Raji (cell line): ENCODE data around the gene MTSS2.

Source experiments
- POLR2A ChIP-seq: IDR thresholded peaks from 2 replicates; pipeline ENCODE4 v1.6.1; 2011; ENCODE audit warnings: low read depth, low read length, control low read depth; ENCODE audit not compliant: insufficient read depth

MTSS2 gene

DNA sequence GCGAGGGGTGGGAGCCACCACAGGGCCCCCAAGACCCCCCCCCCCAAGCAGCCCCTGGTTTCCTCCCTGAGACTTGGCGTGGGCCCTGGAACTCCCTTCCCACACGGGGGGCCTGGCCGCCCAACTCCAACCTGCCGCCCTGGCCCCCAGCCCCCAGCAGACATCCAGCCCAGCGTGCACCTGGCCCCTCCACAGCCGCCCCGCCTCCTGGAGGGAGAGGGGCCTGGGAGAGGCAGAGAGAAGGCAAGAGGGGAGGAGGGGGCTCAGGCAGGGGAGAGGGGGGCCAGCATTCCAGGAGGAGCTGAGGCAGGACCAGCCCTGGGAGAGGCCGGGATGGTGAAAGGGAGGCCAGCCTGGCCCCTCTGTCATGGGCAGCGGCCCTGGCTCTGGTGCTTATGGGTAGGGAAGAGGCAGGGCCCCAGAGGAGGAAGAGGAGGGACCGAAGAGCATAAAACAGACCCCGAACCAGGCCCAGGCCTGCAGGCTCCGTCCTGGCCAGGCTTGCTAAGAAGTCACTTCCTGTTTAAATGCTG is 22.8 kb downstream of the MTSS2 start:
- no peak for TF ChIP-seq POLR2A

DNA sequence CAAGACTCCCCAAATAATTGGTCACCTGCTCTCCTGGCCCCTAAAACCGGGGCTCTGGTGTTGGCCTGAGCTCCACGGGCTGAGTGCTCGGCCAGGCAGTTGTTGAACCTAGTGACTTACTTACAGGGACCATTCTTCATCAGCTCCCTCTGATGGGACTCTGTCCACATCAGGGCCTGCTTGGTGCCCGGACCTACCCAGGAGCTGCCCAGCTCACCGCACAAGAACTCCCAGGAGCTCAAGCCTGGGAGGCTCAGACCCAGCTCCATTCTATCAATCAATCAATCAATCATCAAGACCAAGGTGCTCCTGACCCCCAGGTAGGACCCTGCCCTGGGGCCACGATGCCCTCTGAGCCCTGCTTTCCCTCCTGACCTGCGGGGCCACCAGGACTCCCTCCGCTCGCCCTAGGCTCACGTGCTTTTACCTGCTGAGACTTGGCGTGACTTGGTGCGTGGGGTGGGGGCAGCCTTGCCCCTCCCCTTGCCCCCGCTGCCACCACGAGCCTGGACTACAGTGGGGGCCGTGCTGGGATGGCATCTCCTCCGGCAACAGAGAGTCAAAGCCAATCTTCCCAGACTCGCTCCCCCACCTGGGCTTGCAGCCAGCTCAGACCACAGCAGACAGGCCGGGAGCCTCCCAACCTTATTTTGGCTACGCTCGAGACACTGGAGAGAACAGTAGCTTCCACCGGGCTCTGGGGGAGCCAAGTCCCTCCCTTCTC is 23.8 kb downstream of the MTSS2 start:
- TF ChIP-seq POLR2A, result no peak

DNA sequence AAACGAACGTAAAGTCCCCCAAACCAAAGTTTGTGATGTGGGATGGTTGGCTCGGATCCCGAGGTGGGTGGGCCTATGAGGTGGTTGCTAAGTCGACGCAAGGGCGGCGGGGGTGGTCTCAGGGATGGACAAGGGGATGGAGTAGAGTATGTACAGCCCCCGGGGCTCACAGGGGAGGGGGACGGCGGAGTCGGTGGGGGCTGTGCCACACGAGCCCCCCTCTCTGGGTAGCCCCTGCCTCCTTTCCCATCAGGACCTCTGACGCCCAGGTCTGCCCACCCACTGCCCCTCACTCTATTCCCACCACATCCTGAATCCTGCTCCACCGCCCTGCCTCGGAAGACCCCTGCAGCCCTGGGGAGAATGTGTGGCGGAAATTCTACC is 24.3 kb downstream of the MTSS2 start:
- TF ChIP-seq POLR2A, result no peak

DNA sequence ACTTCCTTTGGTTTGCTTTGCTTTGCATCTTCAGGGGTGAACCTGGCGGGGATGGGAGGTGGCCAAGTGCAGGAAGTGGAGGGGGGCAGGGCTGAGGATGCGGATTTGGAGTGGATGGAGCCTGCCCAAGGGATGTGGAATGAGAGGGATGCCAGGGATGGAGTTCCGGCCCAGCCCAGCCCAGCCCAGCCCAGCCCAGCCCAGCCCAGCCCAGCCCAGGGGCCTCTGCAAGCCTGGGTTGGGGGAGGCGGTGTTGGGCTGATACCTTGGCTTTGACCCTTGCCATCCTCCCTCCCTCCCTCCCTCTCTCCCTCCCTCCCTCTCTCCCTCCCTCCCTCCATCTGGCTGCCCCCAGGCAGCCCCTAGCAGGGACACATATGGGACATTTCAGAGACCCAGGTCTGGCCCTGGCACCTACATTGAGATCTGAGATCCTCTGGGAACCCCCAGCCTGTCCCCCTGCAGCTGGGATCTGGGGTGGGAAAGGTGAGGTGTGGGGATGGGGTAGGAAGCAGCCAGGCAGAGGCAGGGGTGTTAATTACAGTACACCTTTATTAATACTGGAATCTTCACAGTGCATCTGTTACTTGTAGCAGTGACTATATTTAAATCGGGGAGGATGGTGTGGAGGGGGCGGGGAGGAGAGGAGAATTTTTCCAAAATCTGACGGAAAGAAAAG is 25.0 kb downstream of the MTSS2 start:
- no peak for TF ChIP-seq POLR2A

DNA sequence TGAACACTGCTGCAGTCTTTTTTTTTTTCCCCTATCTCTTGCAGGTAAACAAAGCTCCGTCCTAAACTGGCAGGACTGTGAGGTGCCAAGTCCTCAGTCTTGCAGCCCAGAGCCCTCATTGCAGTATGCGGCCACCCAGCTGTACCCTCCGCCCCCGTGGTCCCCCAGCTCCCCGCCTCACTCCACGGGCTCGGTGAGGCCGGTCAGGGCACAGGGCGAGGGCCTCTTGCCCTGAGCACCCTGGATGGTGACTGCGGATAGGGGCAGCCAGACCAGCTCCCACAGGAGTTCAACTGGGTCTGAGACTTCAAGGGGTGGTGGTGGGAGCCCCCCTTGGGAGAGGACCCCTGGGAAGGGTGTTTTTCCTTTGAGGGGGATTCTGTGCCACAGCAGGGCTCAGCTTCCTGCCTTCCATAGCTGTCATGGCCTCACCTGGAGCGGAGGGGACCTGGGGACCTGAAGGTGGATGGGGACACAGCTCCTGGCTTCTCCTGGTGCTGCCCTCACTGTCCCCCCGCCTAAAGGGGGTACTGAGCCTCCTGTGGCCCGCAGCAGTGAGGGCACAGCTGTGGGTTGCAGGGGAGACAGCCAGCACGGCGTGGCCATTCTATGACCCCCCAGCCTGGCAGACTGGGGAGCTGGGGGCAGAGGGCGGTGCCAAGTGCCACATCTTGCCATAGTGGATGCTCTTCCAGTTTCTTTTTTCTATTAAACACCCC is 25.7 kb downstream of the MTSS2 start:
- TF ChIP-seq POLR2A, result no peak

DNA sequence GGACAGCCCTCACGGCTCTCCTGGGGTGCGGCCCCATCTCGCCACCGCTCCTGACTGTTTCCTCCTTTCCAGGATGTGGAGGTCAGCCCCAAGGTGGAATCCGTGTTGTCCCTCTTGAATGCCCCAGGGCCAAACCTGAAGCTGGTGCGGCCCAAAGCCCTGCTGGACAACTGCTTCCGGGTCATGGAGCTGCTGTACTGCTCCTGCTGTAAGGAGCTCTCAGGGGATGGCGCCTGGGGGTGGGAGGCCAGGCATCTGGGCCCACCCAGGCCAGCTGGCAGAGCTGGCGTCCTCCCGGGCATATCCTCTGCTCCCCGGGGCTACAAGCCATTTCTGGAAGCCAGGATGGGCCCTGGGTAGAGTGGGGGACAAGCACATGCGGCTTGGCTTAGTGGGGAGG is 26.3 kb downstream of the MTSS2 start:
- TF ChIP-seq POLR2A, result no peak

DNA sequence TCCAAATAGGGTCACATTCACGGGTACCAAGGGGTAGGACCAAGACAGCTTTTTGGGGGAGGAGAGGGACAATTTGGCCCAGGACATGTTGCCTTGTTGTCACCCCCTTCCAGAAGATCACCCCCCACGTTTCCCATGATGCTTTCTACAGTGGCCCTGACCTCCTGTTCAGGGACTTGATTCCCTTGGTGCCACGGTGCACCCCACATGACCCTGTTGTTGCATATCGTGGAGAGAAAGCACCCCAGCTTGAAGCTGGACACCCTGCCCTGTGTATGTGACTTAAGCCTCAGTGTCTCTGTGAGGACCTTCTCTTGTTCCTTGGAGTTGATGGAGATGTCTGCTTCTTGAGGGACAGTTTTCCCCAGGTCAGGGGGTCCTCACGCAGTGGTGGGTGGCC is 26.9 kb downstream of the MTSS2 start:
- TF ChIP-seq POLR2A, result no peak

DNA sequence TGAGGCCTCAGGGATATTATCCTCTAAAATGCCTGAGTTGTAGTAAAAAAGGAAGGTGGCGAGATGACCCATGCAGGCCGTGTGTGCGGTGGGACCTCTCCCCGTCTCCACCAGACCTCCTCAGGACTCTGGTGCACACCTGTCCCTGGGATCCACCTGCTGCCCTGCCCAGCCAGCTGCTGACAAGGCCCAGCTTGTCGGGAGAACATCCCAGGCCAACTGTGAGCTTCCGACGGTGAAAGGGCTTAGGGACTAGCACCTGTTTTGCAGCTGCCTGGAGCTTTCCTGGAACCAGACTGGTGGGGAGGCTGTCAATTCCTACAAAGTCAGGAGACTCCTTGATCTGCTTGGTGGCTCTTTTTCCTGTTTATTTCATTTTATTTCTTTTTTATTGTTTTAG is 27.9 kb downstream of the MTSS2 start:
- no peak for TF ChIP-seq POLR2A

DNA sequence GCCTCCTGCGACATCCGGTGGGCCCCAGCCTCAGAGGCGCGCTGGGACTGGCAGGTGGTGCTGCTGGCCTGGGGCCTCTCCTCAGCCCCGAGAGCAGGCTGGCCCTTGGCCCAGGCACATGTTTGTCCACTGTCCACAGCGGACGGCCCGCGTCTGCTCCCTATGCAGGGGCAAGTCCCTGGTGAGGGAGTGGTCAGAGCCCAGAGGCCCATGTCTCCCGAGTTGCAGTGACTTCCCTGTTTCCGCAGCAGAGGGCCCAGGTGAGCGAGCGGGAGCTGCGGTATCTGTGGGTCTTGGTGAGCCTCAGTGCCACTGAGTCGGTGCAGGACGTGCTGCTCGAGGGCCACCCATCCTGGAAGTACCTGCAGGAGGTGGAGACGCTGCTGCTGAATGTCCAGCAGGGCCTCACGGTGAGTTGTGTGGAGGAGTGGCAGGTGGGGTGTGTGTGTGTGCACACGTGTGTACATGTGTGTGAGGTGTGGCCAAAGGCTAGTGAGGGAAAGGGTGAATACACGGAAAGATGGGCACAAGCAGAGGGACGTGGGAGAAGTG is 29.1 kb downstream of the MTSS2 start:
- no peak for TF ChIP-seq POLR2A

DNA sequence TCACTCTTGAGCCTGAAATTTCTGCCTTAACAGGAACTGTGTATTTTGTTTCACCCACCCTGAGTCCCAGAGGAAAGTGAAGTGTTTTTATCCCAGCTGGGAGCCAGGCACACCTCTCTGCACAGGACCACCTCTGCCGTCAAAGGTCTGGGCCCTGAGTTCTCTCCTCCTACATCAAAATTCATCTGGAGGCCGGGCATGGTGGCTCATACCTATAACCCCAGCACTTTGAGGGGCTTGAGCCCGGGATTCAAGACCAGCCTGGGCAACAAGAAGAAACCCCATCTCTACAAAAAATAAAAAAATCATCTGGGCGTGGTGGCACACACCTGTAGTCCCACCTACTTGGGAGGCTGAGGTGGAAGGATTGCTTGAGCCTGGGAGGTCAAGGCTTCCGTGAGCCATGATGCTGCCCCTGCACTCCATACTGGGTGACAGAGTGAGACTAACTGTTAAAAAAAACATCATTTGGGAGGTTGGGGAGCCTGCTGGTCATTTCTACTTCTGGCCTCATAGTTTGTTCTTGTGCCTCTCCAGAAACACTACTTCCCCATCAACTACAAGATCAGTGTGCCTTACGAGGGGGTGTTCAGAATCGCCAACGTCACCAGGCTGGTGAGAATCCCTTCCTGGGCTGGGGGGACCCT is 29.7 kb downstream of the MTSS2 start:
- TF ChIP-seq POLR2A, result no peak

DNA sequence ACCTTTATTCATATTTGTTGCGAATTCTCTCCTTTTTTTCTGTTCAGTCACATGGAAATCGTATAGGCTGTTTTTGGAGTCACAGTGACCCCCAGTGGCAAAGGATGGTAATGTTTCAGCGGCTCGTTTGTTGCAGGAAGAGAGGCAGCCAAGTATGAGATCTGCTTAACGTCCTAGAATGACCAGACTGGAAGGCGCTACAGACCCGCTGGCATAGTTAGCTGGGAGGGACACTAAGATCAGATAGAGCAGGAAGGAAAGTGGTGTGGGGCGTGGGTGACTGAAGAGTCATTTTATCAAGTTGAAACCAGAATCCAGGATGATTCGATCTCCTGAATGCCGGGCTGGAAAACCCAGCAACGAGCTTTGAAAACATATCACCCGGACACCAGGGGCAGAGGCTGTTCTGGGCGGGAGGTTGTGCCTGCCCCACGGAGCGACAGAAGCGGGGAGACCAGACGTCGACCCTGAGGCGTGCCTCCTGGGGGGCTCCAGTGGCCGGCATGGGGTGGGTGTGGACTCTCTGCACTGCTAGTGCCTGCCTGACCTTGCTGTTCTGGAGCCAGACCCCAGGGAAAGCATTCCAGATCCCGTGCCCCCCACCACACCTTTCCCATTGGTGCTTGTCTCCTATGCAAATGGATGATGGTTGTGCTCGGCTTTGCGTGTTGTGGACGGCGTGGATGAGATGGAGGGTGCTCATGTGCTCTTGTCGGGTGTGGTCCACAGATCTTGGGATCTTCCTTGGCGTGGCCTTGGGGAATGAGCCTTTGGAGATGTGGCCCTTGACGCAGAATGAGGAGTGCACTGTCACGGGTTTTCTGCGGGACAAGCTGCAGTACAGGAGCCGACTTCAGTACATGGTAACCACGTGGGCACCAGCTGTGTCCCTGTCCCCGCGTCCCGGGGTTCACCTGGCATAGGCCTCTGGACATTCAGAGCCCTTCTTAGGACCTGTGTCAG is 31.8 kb downstream of the MTSS2 start:
- TF ChIP-seq POLR2A, result no peak

DNA sequence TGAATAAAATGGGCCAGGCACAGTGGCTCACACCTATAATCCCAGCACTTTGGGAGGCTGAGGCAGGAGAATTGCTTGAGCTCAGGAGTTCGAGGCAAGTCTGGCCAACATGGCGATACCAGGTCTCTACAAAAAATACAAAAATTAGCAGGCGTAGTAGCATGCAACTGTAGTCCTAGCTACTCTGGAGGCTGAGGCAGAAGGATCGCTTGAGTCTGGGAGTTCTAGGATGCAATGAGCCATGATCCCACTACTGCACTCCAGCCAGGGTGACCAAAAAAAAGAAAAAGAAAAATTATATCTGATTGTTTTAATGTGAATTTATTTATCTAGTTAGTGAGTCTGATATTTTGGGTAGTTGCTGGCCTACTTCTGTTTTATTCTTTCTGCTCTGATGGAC is 32.4 kb downstream of the MTSS2 start:
- no peak for TF ChIP-seq POLR2A

DNA sequence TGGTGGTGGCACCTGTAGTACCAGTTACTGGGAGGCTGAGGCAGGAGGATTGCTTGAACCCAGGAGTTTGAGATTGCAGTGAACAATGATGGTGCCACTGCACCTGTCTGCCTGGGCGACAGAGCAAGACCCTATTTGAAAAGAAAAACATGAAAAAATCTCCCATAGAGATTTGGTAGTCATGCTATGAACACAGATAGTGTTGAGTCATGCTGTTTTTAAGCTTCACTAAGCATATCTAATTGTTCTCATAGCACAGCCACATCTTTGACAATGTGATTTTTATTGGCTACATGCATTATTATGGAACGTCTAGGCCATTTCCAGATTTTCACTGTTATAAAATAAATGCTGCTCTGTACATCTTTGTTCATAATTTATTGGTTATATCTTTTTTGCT is 33.5 kb downstream of the MTSS2 start:
- TF ChIP-seq POLR2A, result no peak

DNA sequence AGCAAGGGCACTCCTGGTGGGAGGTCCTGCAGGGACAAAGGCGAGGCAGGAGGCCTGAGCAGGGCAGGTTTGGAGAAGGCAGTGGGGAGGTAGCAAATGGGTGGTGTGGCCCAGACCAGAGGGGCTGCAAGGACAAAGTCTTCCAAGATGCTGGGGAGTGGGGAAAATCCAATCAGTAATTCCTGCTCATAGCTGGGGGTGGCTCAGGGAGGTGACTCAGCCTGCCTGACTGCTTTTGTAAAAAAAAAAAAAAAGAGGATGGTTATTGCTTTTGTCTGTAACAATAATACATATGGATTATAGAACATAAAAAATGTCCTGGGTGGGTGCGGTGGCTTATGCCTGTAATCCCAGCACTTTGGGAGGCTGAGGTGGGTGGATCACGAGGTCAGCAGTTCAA is 34.3 kb downstream of the MTSS2 start:
- no peak for TF ChIP-seq POLR2A
